ENCODE data around the gene RASL11A. TPM values are rescaled to one million over a fixed set of nuclear protein-coding genes. Genes with fewer than 3 reads are reported as not detected.
"Not testable (repeated sequence)": the region's sequence is repeated elsewhere in the genome, so short reads cannot be mapped to it uniquely, and the experiment has no call there.

RASL11A gene
- total RNA-seq, 4 donors from 2014 or later = 18.7 to 37.7 (median 28.9) TPM

DNA sequence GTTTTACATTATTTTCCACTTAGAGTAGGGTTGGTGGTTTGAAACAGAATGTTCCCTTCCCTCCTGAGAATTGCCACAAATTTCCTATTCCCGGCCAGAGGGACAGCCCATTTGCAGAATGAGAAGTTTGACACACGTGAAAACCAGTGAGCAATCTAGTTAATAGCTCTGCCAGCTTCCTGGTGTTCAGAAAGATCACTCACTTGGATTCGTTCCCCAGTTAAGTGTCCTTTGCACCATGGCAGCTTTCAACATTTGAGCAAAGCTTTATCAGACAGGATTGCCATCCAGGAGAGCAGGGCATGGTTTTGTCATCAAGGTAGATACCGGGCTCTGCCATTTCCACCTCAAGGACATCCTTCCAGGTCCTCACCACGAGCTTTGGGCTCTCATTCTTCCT is 28.2 kb downstream of the RASL11A start:
- no peak overlapping the region for H3K27ac ChIP-seq
- no peaks in the 10 kb centered on the region for H3K9me3 ChIP-seq
- no peak for DNase-seq
- intact Hi-C loops (cut with DNase I; ENCODE audit: low total_unique reads) = no loop called here
- in situ Hi-C loops (cut with MboI; ENCODE audit: low pct_ligation_motif_present in 1 of 4, low pct_unique_long_range_greater_than_20kb in 1 of 4, low sequenced_read_pairs in 3 of 4) = no loop called here
- no peak overlapping the region for H3K4me3 ChIP-seq
- H3K4me1 ChIP-seq = no peaks in the 10 kb centered on the region
- 25 to 40% methylated on average over 2 to 5 of the region's 5 CpGs for WGBS, 2 donors (ENCODE audit: low coverage in 1 of 2)
- H3K36me3 ChIP-seq = no peaks in the 10 kb centered on the region
- TF ChIP-seq EP300 (IDR thresholded peaks at IDR 0.05; ENCODE audit: low read depth) = no peak
- TF ChIP-seq, protein P1, sequence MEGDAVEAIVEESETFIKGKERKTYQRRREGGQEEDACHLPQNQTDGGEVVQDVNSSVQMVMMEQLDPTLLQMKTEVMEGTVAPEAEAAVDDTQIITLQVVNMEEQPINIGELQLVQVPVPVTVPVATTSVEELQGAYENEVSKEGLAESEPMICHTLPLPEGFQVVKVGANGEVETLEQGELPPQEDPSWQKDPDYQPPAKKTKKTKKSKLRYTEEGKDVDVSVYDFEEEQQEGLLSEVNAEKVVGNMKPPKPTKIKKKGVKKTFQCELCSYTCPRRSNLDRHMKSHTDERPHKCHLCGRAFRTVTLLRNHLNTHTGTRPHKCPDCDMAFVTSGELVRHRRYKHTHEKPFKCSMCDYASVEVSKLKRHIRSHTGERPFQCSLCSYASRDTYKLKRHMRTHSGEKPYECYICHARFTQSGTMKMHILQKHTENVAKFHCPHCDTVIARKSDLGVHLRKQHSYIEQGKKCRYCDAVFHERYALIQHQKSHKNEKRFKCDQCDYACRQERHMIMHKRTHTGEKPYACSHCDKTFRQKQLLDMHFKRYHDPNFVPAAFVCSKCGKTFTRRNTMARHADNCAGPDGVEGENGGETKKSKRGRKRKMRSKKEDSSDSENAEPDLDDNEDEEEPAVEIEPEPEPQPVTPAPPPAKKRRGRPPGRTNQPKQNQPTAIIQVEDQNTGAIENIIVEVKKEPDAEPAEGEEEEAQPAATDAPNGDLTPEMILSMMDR (IDR thresholded peaks at IDR 0.05) = no peak
- peaks cover 4% of the 10 kb centered on the region for H3K27me3 ChIP-seq

DNA sequence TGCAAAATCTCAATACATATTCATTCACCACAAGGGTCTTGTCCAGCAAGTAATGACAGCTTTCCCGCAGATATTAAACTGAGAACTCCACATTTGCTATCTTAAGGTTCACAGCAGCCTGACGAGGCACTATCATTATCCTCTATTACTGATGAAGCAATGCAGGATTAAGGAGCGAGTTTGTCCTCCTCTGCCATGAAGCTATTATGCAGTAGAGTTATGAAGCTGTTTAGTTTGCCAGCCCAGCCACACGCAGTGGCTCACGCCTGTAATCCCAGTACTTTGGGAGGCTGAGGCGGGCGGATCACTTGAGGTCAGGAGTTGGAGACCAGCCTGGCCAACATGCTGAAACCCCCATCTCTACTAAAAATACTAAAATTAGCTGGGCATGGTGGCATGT is 29.8 kb downstream of the RASL11A start:
- H3K4me3 ChIP-seq; H3K4me1 ChIP-seq; DNase-seq; H3K27me3 ChIP-seq; H3K9me3 ChIP-seq; intact Hi-C loops (cut with DNase I; ENCODE audit: low total_unique reads); H3K36me3 ChIP-seq; H3K27ac ChIP-seq; in situ Hi-C loops (cut with MboI; ENCODE audit: low pct_ligation_motif_present in 1 of 4, low pct_unique_long_range_greater_than_20kb in 1 of 4, low sequenced_read_pairs in 3 of 4): not testable (repeated sequence)
- 67 to 81% methylated on average over 1 to 7 of the region's 7 CpGs for WGBS, 2 donors (ENCODE audit: low coverage in 1 of 2)

DNA sequence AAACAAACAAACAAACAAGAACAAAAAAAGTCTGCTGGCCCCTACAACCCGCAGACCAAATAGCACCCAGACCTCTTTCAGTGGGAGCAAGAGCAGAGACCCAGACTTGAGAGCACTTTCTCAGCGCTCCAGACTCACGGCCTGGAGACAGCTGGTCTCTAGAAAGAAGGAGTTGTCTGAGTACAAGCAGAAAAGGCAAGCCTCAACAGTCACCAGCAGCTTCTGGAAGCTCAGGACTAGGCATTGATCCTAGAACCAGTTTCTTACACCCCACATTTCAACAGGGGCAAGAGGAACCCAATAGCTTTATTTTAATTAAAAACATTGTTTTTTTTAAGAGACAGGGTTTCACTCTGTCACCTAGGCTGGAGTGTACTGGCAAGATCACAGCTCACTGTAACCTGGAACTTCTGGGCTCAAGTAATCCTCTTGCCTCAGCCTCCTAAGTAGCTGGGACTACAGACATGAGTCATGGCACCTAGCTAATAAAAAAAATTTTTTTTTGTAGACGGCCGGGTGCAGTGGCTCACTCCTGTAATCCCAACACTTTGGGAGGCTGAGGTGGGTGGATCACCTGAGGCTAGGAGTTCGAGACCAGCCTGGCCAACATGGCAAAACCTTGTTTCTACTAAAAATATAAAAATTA is 30.4 kb downstream of the RASL11A start:
- Histone ChIP-seq H3K9me3 (no peaks in the 10 kb centered on the region), H3K27ac (no peak overlapping the region), H3K36me3 (no peaks in the 10 kb centered on the region), H3K4me3 (no peak overlapping the region), H3K27me3 (no peaks in the 10 kb centered on the region), H3K4me1 (no peaks in the 10 kb centered on the region)
- intact Hi-C loops (cut with DNase I; ENCODE audit: low total_unique reads) = no loop called here
- TF ChIP-seq, protein P1 (IDR thresholded peaks at IDR 0.05) = no peak
- DNase-seq = no peak
- WGBS, 2 donors (ENCODE audit: low coverage in 1 of 2) = 77% methylated on average over 3 to 6 of the region's 6 CpGs
- in situ Hi-C loops (cut with MboI; ENCODE audit: low pct_ligation_motif_present in 1 of 4, low pct_unique_long_range_greater_than_20kb in 1 of 4, low sequenced_read_pairs in 3 of 4) = no loop called here

DNA sequence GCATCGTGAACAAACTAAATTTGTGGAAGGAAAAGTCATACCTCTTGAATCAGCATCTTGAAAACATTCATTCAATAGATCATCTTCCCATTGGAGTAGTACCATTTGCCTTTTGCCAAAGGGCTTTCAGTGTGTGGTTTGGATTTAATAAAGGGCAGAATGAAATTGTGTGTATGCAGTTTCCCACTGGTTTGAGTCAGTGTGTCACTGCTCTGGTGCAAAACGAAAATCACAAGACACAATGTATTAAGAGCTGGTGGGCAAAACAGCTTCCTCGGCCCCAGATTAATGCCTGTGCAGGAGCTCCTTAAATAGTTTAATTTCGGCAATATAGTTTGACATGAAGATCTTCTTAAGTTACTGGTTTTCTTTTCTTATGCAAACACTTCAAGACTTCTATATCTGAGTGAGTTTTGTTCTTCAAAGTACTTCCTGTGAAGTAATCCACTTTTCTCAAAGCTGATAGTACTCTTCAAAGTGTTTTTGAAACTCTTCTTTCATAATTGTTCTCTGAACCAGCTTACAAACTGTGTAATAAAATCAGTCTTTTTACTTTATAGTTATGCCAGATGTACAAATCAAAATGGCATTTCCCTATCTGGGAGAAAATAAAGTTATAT is 32.1 kb downstream of the RASL11A start:
- Histone ChIP-seq H3K36me3 (no peaks in the 10 kb centered on the region), H3K27me3 (no peaks in the 10 kb centered on the region), H3K4me3 (no peak overlapping the region), H3K4me1 (no peaks in the 10 kb centered on the region), H3K27ac (no peak overlapping the region), H3K9me3 (no peaks in the 10 kb centered on the region)
- in situ Hi-C loops (cut with MboI; ENCODE audit: low pct_ligation_motif_present in 1 of 4, low pct_unique_long_range_greater_than_20kb in 1 of 4, low sequenced_read_pairs in 3 of 4) (no loop called here), intact Hi-C loops (cut with DNase I; ENCODE audit: low total_unique reads) (no loop called here)
- DNase-seq = no peak
- 54 to 61% methylated on average over 4 of the region's 4 CpGs for WGBS, 2 donors (ENCODE audit: low coverage in 1 of 2)
- TF ChIP-seq EP300 (IDR thresholded peaks at IDR 0.05; ENCODE audit: low read depth) (no peak), POLR2AphosphoS5 (IDR thresholded peaks at IDR 0.05) (no peak), POLR2A (IDR thresholded peaks at IDR 0.05) (no peak)
- TF ChIP-seq, protein P1 (IDR thresholded peaks at IDR 0.05) = no peak

DNA sequence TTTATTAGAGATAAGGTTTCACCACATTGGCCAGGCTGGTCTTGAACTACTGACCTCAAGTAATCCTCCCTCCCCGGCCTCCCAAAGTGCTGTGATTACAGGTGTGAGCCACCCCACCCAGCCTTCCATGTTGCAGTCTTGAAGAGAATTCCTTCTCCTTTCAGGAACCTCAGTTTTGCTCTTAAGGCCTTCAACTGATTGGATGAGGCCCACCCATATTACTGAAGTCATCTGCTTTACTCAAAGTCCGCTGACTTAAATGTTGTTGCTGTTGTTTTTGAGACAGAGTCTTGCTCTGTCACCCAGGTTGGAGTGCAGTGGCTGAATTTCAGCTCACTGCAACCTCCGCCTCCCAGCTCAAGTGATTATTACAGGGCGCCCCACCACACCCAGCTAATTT is 33.5 kb downstream of the RASL11A start:
- no peak overlapping the region for H3K4me3 ChIP-seq
- intact Hi-C loops (cut with DNase I; ENCODE audit: low total_unique reads) (no loop called here), in situ Hi-C loops (cut with MboI; ENCODE audit: low pct_ligation_motif_present in 1 of 4, low pct_unique_long_range_greater_than_20kb in 1 of 4, low sequenced_read_pairs in 3 of 4) (no loop called here)
- H3K27ac ChIP-seq = no peak overlapping the region
- H3K4me1 ChIP-seq = no peaks in the 10 kb centered on the region
- DNase-seq = no peak
- no peaks in the 10 kb centered on the region for H3K36me3 ChIP-seq
- 87% methylated on average over 4 of the region's 4 CpGs; no CpG with 5 or more reads in 1 of the 2 donors for WGBS, 2 donors (ENCODE audit: low coverage in 1 of 2)
- H3K27me3 ChIP-seq = no peaks in the 10 kb centered on the region
- TF ChIP-seq EP300 (IDR thresholded peaks at IDR 0.05; ENCODE audit: low read depth) = no peak
- TF ChIP-seq, protein P1 (IDR thresholded peaks at IDR 0.05) = no peak
- H3K9me3 ChIP-seq = no peaks in the 10 kb centered on the region
